WTC11 (cell line): ENCODE measurements around the gene ABI2.

Source experiments
- ATF1 ChIP-seq: sonication (generic); formaldehyde crosslinking; IDR thresholded peaks from 2 replicates; pipeline ENCODE4 v1.8.1; 2023; ENCODE audit warnings: mild to moderate bottlenecking, moderate library complexity, missing genetic modification reagents
- GABPB1 ChIP-seq: sonication (generic); formaldehyde crosslinking; IDR thresholded peaks from 2 replicates; pipeline ENCODE4 v1.8.1; 2023; ENCODE audit warnings: mild to moderate bottlenecking, missing genetic modification reagents
- MYBL2 ChIP-seq: sonication (generic); formaldehyde crosslinking; IDR thresholded peaks from 2 replicates; pipeline ENCODE4 v1.8.1; 2023; ENCODE audit warnings: mild to moderate bottlenecking, moderate library complexity, missing genetic modification reagents
- ZNF416 ChIP-seq: fragments of 250-450 bp; sonication (Bioruptor Pico); IDR thresholded peaks from 2 replicates; pipeline ENCODE4 v1.9.0; 2021; ENCODE audit warnings: mild to moderate bottlenecking, inconsistent platforms
- TF ChIP-seq, protein P1 (sequence below): fragments of 200-600 bp; IDR thresholded peaks from 2 replicates; pipeline ENCODE4 v1.8.0; 2022; ENCODE audit warnings: antibody characterized with exemption
- TF ChIP-seq, protein P2 (sequence below): sonication (generic); formaldehyde crosslinking; IDR thresholded peaks from 2 replicates; pipeline ENCODE4 v1.8.0; 2022; ENCODE audit warnings: mild to moderate bottlenecking, missing genetic modification reagents
- TF ChIP-seq, protein P3 (sequence below): sonication (generic); formaldehyde crosslinking; IDR thresholded peaks from 2 replicates; pipeline ENCODE4 v1.8.0; 2022; ENCODE audit warnings: missing genetic modification reagents
- TF ChIP-seq, protein P4 (sequence below): sonication (generic); formaldehyde crosslinking; conservative IDR thresholded peaks from 2 replicates; pipeline ENCODE4 v1.8.1; 2022; ENCODE audit warnings: mild to moderate bottlenecking, missing genetic modification reagents
- TF ChIP-seq, protein P5 (sequence below): sonication (generic); formaldehyde crosslinking; IDR thresholded peaks from 2 replicates; pipeline ENCODE4 v1.8.0; 2022; ENCODE audit warnings: mild to moderate bottlenecking, missing genetic modification reagents

DNA sequence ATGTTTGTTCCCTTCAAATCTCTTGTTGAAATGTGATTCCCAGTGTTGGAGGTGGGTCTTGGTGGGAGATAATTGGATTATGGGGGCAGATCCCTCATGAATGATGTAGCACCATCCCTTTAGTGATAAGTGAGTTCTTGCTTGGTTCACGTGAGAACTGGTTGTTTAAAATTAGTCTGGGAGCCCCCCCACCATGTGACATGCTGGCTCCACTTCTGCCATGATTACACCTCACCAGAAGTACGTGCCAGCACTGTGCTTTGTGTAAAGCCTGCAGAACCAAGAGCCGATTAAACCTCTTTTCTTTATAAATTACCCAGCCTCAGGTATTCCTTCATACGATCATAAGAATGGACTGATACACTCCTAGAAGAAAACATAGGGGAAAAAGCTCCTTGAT, 10.1 kb downstream of the ABI2 start:
- TF ChIP-seq, protein P1, sequence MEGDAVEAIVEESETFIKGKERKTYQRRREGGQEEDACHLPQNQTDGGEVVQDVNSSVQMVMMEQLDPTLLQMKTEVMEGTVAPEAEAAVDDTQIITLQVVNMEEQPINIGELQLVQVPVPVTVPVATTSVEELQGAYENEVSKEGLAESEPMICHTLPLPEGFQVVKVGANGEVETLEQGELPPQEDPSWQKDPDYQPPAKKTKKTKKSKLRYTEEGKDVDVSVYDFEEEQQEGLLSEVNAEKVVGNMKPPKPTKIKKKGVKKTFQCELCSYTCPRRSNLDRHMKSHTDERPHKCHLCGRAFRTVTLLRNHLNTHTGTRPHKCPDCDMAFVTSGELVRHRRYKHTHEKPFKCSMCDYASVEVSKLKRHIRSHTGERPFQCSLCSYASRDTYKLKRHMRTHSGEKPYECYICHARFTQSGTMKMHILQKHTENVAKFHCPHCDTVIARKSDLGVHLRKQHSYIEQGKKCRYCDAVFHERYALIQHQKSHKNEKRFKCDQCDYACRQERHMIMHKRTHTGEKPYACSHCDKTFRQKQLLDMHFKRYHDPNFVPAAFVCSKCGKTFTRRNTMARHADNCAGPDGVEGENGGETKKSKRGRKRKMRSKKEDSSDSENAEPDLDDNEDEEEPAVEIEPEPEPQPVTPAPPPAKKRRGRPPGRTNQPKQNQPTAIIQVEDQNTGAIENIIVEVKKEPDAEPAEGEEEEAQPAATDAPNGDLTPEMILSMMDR, result no peak
- no peak for TF ChIP-seq MYBL2 (CRISPR knock-in tag)
- TF ChIP-seq, protein P2, sequence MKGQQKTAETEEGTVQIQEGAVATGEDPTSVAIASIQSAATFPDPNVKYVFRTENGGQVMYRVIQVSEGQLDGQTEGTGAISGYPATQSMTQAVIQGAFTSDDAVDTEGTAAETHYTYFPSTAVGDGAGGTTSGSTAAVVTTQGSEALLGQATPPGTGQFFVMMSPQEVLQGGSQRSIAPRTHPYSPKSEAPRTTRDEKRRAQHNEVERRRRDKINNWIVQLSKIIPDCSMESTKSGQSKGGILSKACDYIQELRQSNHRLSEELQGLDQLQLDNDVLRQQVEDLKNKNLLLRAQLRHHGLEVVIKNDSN (CRISPR knock-in tag), result no peak
- TF ChIP-seq ATF1 (CRISPR knock-in tag), result no peak
- TF ChIP-seq, protein P3, sequence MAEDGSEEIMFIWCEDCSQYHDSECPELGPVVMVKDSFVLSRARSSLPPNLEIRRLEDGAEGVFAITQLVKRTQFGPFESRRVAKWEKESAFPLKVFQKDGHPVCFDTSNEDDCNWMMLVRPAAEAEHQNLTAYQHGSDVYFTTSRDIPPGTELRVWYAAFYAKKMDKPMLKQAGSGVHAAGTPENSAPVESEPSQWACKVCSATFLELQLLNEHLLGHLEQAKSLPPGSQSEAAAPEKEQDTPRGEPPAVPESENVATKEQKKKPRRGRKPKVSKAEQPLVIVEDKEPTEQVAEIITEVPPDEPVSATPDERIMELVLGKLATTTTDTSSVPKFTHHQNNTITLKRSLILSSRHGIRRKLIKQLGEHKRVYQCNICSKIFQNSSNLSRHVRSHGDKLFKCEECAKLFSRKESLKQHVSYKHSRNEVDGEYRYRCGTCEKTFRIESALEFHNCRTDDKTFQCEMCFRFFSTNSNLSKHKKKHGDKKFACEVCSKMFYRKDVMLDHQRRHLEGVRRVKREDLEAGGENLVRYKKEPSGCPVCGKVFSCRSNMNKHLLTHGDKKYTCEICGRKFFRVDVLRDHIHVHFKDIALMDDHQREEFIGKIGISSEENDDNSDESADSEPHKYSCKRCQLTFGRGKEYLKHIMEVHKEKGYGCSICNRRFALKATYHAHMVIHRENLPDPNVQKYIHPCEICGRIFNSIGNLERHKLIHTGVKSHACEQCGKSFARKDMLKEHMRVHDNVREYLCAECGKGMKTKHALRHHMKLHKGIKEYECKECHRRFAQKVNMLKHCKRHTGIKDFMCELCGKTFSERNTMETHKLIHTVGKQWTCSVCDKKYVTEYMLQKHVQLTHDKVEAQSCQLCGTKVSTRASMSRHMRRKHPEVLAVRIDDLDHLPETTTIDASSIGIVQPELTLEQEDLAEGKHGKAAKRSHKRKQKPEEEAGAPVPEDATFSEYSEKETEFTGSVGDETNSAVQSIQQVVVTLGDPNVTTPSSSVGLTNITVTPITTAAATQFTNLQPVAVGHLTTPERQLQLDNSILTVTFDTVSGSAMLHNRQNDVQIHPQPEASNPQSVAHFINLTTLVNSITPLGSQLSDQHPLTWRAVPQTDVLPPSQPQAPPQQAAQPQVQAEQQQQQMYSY (CRISPR knock-in tag), result no peak
- TF ChIP-seq, protein P4, sequence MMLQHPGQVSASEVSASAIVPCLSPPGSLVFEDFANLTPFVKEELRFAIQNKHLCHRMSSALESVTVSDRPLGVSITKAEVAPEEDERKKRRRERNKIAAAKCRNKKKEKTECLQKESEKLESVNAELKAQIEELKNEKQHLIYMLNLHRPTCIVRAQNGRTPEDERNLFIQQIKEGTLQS, result no peak
- TF ChIP-seq, protein P5, sequence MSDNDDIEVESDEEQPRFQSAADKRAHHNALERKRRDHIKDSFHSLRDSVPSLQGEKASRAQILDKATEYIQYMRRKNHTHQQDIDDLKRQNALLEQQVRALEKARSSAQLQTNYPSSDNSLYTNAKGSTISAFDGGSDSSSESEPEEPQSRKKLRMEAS (CRISPR knock-in tag), result no peak
- no peak for TF ChIP-seq GABPB1
- TF ChIP-seq ZNF416 (CRISPR knock-in tag), result no peak
